Measurements from ENCODE around the gene OR52D1. TPM values are rescaled to one million over a fixed set of nuclear protein-coding genes. Genes with fewer than 3 reads are reported as not detected.

The OR52D1 gene
- not detected for total RNA-seq
- long read RNA-seq, result 0 reads

DNA sequence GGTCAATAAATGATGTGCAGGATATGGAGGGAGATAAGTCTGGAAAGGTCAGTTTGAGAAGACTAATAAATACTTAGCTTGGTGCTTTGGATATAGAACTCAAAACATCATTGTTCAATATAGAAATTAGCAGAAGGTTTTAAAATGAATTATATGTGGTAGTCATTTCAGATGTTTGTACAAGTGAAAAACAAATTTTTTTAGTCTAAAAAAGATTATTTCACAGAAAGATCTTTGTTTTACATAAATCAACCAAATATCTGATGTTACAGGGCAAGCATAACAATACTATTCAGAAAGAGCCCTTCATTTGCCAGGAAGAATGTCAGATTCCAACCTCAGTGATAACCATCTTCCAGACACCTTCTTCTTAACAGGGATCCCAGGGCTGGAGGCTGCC is at the start of gene OR52D1:
Gene OR52D1 (plus strand): TSS at position 301 of the 400 bp plus-strand sequence. CDS start 22 bp downstream, at position 323.
- intact Hi-C loops (cut with DNase I), result no loop called here
- H3K4me3 ChIP-seq, result no peak within 1 kb of the TSS
- no peaks in the 10 kb centered on the region for H3K36me3 ChIP-seq
- DNase-seq, result no peak
- H3K27me3 ChIP-seq, result no peaks in the 10 kb centered on the region
- H3K27ac ChIP-seq, result no peak within 1 kb of the TSS
- no peaks in the 10 kb centered on the region for H3K4me1 ChIP-seq
- H3K9me3 ChIP-seq, result no peaks in the 10 kb centered on the region
- ATAC-seq, result no peak
- TF ChIP-seq, protein P1, sequence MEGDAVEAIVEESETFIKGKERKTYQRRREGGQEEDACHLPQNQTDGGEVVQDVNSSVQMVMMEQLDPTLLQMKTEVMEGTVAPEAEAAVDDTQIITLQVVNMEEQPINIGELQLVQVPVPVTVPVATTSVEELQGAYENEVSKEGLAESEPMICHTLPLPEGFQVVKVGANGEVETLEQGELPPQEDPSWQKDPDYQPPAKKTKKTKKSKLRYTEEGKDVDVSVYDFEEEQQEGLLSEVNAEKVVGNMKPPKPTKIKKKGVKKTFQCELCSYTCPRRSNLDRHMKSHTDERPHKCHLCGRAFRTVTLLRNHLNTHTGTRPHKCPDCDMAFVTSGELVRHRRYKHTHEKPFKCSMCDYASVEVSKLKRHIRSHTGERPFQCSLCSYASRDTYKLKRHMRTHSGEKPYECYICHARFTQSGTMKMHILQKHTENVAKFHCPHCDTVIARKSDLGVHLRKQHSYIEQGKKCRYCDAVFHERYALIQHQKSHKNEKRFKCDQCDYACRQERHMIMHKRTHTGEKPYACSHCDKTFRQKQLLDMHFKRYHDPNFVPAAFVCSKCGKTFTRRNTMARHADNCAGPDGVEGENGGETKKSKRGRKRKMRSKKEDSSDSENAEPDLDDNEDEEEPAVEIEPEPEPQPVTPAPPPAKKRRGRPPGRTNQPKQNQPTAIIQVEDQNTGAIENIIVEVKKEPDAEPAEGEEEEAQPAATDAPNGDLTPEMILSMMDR (IDR thresholded peaks at IDR 0.05), result no peak

DNA sequence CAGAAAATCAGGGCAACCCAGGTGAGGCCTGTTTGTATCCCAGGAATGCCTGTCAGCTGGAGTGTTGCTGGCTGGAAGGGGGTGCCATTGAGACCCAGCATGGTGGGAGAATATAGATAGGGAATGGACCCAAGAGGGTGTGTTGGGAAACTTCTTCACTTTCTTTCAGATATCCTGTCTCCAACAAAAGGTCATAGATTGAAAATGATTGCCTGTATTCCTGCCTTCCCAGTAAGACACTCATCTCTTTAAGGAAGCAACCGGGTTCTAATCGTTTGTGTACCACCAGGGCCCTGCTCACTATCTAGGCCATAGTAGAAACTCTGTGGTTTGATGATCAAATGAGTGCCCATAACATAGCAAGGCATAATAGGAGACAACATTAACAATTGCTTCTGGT is 47.1 kb upstream of the OR52D1 start, which contains the start of gene OR51I1:
Gene OR51I1 (minus strand): TSS at position 101 of the 400 bp plus-strand sequence. CDS start 0 bp downstream, at position 101.
- ATAC-seq (no peak), DNase-seq (no peak)
- no peaks in the 10 kb centered on the region for H3K27me3 ChIP-seq
- H3K4me3 ChIP-seq, result no peak within 1 kb of the TSS
- intact Hi-C loops (cut with DNase I), result no loop called here
- TF ChIP-seq, protein P1 (IDR thresholded peaks at IDR 0.05), result no peak
- H3K27ac ChIP-seq, result no peak within 1 kb of the TSS
- H3K36me3 ChIP-seq, result no peaks in the 10 kb centered on the region
- no peaks in the 10 kb centered on the region for H3K9me3 ChIP-seq
- no peaks in the 10 kb centered on the region for H3K4me1 ChIP-seq

DNA sequence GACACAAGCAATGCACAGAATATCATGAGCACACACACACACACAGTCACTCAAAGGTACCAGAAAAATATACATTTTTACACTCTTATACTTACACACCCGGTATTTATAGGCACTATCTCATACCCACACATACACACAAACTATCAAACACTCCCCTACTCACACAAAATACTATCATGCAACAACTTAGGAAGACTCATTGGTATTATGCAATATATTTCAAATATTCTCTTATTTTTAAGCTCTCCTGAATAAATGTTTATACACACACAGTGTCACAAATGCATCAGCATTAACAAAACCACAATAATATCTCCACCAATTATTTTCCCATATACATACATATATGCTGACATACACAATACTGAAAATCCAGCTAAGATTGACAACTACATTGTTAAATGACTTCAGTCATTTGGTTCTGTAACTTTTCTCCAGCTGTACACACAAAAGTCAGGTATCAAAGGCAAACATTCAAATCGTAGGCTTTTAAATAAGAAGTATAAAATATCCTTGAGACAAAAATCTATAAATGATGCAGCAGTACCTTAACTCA is 44.6 kb upstream of the OR52D1 start:
- H3K27me3 ChIP-seq, result no peaks in the 10 kb centered on the region

DNA sequence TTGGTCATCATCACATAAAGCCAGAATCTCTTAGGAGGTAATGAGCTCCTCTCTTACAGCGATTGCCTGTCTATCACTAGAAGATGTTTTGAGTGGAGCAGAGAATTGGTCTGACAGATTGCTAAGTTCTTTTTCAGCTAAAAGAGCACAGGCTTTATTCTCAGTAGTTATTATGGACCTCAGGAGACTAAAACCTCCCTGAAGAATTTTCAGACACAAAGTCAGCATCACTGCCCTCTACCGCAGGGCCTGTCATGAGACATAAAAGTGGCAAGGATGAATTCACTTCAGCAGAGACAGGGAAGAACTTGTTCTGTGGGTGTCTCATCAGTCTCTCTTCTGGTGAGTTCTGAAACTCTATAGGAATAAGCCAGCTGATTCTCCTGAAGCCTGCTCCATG is 39.5 kb upstream of the OR52D1 start, which contains the start of gene OR51I2:
Gene OR51I2 (plus strand): TSS at position 301 of the 400 bp plus-strand sequence. CDS start 4,166 bp downstream, outside the sequence.
- Histone ChIP-seq H3K27ac (no peak within 1 kb of the TSS), H3K4me3 (no peak within 1 kb of the TSS)
- no peak for DNase-seq

More for the DNA sequence above, 44.6 kb upstream of the OR52D1 start:
- H3K4me1 ChIP-seq, result no peaks in the 10 kb centered on the region
- no peak overlapping the region for H3K4me3 ChIP-seq
- no peaks in the 10 kb centered on the region for H3K36me3 ChIP-seq
- DNase-seq (no peak), ATAC-seq (no peak)
- intact Hi-C loops (cut with DNase I), result no loop called here
- no peak overlapping the region for H3K27ac ChIP-seq
- TF ChIP-seq, protein P1 (IDR thresholded peaks at IDR 0.05), result no peak
- no peaks in the 10 kb centered on the region for H3K9me3 ChIP-seq

DNA sequence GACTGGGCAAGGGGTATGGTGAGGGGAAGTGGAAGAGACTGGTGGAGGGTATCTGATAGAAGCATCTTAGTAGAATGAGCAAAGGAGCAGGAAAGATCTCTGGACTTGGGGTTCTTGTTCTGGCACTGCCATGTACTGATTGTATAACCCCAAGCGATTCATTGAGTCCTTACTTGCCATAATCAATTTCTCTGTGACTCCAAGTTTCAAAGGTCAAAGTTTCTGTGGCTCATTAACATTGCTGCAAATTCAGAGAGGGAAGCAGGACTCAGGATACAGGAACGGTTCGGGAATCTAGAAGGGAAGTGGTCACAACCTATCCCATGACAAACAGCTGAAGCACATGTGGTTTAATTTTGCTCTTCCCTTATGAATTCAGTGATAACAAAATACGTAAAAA is 39.1 kb upstream of the OR52D1 start:
- Histone ChIP-seq H3K36me3 (no peaks in the 10 kb centered on the region), H3K27me3 (no peaks in the 10 kb centered on the region), H3K4me1 (no peaks in the 10 kb centered on the region), H3K4me3 (no peak overlapping the region), H3K9me3 (no peaks in the 10 kb centered on the region), H3K27ac (no peak overlapping the region)
- DNase-seq, result no peak
- TF ChIP-seq, protein P1 (IDR thresholded peaks at IDR 0.05), result no peak
- intact Hi-C loops (cut with DNase I), result no loop called here
- ATAC-seq, result no peak

More for the DNA sequence above, 39.5 kb upstream of the OR52D1 start, which contains the start of gene OR51I2:
- intact Hi-C loops (cut with DNase I), result no loop called here
- no peaks in the 10 kb centered on the region for H3K27me3 ChIP-seq
- no peaks in the 10 kb centered on the region for H3K36me3 ChIP-seq
- H3K9me3 ChIP-seq, result no peaks in the 10 kb centered on the region
- H3K4me1 ChIP-seq, result no peaks in the 10 kb centered on the region
- no peak for ATAC-seq
- TF ChIP-seq, protein P1 (IDR thresholded peaks at IDR 0.05), result no peak

All from upper lobe of right lung (tissue), 1 donor.